Lower leg skin (tissue), 4 donors: ENCODE measurements around the gene RAB3B. TPM values are rescaled to one million over a fixed set of nuclear protein-coding genes. Genes with fewer than 3 reads are reported as not detected.

Experiments
- DNase-seq, 2 donors: peaks; one replicate each; pipeline ENCODE4 v3.0.0-alpha.2; 2019; ENCODE audit warnings: low spot score in 2 of 2
- H3K4me3 ChIP-seq: fragments of 200-600 bp; sonication (generic); 2 replicates; pipeline ENCODE4 v1.5.1; 2017; ENCODE audit warnings: mild to moderate bottlenecking, low read depth; ENCODE audit not compliant: poor library complexity, severe bottlenecking
- POLR2A ChIP-seq, 2 donors: fragments of 450-650 bp; IDR thresholded peaks; one replicate each; pipeline ENCODE4 v1.6.1; 2016 to 2017; ENCODE audit warnings: antibody characterized with exemption in 2 of 2, mild to moderate bottlenecking in 1 of 2, moderate library complexity in 1 of 2
- WGBS, 2 donors: methylation state at CpG; one replicate each; pipeline ENCODE4 v1.1.5; 2018; 5-methylcytosine and 5-hydroxymethylcytosine counted together
- intact Hi-C: fragments of 100-400 bp; cut with DNase I; formaldehyde crosslinking; loops from one replicate; pipeline ENCODE4 v1.15.0; 2023; ENCODE audit warnings: low total_unique reads
- total RNA-seq, 4 donors: library from RNA; depleted of rRNA; stranded (reverse); fragments of >200 nt; gene quantifications; one replicate each; pipeline ENCODE4 v1.1.0, GENCODE V29; 2016
- TF ChIP-seq, protein P1 (sequence below), 3 donors: fragments of 450-650 bp; IDR thresholded peaks; one replicate each; pipeline ENCODE4 v1.5.1; 2016; ENCODE audit warnings: antibody characterized with exemption in 3 of 3, mild to moderate bottlenecking in 3 of 3, moderate library complexity in 2 of 3

Gene RAB3B
- total RNA-seq, 4 donors from 2014 or later, result 2.4 to 13.7 (median 4.3) TPM

DNA sequence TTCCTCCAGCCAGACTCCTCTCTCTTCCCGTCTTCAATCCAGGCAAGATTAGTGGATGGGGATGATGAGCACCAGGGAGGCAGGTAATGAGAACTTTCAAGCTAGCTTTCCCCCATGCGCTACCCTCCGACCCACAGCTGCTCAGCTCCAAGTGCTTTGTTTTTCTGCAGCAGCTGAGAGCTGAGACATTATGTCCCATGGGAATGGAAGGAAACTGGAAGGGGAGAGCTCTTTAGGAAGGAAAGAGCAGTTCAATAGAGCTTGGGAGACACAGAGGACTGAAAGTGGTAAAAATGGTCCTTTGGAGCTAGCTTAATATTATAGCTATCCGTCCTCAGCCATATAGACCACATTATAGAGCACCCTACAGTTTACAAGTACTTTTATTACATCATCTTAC, 39.8 kb downstream of the RAB3B start:
- intact Hi-C loops, result no loop called here
- no peak overlapping the region for H3K4me3 ChIP-seq
- 81 to 85% methylated on average over 4 of the region's 4 CpGs for WGBS, 2 donors
- no peak for DNase-seq
- TF ChIP-seq POLR2A (IDR thresholded peaks at IDR 0.05), result no peak
- TF ChIP-seq, protein P1, sequence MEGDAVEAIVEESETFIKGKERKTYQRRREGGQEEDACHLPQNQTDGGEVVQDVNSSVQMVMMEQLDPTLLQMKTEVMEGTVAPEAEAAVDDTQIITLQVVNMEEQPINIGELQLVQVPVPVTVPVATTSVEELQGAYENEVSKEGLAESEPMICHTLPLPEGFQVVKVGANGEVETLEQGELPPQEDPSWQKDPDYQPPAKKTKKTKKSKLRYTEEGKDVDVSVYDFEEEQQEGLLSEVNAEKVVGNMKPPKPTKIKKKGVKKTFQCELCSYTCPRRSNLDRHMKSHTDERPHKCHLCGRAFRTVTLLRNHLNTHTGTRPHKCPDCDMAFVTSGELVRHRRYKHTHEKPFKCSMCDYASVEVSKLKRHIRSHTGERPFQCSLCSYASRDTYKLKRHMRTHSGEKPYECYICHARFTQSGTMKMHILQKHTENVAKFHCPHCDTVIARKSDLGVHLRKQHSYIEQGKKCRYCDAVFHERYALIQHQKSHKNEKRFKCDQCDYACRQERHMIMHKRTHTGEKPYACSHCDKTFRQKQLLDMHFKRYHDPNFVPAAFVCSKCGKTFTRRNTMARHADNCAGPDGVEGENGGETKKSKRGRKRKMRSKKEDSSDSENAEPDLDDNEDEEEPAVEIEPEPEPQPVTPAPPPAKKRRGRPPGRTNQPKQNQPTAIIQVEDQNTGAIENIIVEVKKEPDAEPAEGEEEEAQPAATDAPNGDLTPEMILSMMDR (IDR thresholded peaks at IDR 0.05), result no peak

DNA sequence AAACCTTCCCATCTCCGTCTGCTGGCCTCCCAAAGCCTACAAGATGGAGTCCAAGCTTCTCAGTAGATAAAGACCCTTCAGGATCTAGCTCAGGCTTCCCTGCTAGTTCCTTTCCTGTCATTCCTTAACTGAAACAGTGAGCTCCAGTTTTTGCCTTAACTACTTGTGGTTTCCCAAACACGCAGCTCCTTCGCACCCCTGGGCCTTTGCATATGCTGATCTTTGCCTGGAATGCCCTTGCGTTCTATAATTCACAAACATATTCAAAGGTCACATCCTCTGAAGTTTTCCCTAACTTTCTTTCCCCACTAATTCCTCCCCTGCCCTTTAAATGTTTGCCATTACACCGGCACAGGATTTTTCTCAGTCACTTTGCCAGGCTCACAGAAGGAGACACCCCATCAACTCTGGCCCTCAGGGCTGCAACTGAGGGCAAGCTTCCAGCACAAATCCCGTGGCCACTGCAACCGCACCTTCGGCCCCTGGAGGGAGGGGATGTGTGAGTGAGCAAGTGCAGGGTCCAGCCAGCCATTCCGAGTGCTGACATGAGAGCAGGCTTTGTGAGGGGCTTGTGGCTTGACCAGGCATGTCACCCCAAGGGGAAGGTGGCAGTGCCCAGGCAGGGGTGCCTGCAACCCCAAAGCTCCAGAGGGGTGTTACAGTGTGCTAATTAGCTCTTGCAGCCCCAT, 41.3 kb downstream of the RAB3B start:
- intact Hi-C loops, result no loop called here
- TF ChIP-seq POLR2A (IDR thresholded peaks at IDR 0.05), result no peak
- TF ChIP-seq, protein P1 (IDR thresholded peaks at IDR 0.05), result no peak
- no peak overlapping the region for H3K4me3 ChIP-seq
- WGBS, 2 donors, result 59 to 62% methylated on average over 8 to 9 of the region's 9 CpGs
- DNase-seq, result no peak

DNA sequence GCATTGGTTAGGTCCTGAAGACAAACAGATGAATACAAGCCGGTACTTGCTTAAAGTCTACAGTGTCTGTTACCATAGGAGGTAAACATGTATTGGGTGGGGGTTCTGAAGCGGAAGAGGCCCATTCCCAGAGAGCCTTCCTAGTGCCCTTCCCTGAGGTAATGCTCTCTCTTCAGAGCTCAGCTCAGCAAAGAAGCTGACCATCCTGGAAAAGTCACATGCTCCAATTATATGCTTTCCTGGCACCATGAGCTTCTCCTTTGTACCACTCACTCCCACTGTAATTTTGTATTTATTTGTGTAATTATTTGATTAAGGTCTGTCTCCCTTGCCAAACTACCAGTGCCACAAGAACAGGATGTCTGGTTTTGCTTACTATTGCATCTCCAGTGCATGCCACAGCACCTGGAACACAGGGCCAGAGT, 42.0 kb downstream of the RAB3B start:
- no peak for TF ChIP-seq POLR2A (IDR thresholded peaks at IDR 0.05)
- TF ChIP-seq, protein P1 (IDR thresholded peaks at IDR 0.05), result no peak
- no peak overlapping the region for H3K4me3 ChIP-seq
- intact Hi-C loops, result no loop called here
- 35 to 38% methylated on average over 2 of the region's 2 CpGs for WGBS, 2 donors
- DNase-seq, result no peak

DNA sequence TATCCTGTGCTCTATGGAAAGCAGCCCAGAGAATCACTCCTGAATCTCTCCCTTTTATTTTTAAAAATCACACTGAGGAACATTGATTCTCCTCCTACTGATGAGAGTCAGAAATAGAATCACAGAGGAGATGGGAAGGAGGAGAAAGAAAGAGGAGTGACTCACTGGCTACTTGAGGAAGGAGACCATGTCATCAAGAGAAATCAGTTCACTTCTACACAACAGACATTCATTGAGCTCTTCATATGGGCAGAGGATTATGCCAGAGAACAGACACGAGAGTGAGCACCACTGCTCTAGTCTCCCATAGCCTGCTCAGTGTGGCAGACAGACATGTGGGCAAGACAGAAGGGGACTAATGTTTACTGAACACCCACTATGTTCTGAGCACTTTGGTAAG, 44.2 kb downstream of the RAB3B start:
- TF ChIP-seq, protein P1 (IDR thresholded peaks at IDR 0.05), result no peak
- no peak for TF ChIP-seq POLR2A (IDR thresholded peaks at IDR 0.05)
- intact Hi-C loops, result no loop called here
- H3K4me3 ChIP-seq, result no peak overlapping the region
- 75 to 90% methylated on average over 1 of the region's 1 CpG for WGBS, 2 donors
- DNase-seq, result no peak

DNA sequence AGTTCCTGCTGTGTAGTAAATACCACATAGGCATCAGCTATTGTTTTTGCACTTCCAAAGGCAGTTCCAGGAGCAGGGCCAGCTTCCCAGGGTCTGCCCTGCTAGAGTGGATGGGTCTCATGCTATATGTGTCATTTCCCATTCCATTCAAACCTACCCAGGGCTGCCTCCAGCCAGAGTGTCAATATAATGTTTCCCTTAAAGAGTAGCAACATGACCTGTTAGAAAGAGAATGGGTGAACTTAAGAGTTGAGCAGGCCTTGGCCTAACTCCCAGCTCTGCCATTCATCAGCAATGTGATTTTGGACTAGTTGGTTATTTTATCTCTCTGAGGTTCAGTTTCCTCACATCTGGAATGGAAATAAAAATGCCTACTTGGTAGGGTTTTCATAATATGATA, 44.9 kb downstream of the RAB3B start:
- intact Hi-C loops, result no loop called here
- DNase-seq, result no peak
- no peak overlapping the region for H3K4me3 ChIP-seq
- no peak for TF ChIP-seq POLR2A (IDR thresholded peaks at IDR 0.05)
- TF ChIP-seq, protein P1 (IDR thresholded peaks at IDR 0.05), result no peak

DNA sequence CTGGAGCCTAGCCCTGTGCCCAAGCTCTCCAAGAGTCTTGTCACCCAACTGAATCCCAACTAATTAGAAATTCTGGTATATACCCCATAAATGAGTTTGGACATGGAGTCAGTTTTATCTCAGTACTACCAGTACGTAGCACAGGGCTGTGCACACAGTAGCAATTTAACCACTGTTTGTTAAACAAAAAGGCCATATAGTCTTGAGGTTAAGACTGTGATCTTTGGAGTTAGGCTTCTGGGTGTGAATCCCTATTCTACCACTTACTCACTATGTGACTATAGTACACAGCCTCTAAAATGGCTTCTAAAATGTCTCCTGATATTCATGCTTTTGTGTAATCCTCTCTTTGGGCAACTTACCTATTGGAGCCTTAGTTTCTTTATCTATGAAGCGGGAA, 48.2 kb downstream of the RAB3B start:
- H3K4me3 ChIP-seq, result no peak overlapping the region
- no peak for TF ChIP-seq POLR2A (IDR thresholded peaks at IDR 0.05)
- TF ChIP-seq, protein P1 (IDR thresholded peaks at IDR 0.05), result no peak
- no peak for DNase-seq
- 94 to 99% methylated on average over 2 of the region's 2 CpGs for WGBS, 2 donors
- intact Hi-C loops, result no loop called here
